Endometrial microvascular endothelial cells (primary cell): Measurements from ENCODE around the gene BGLAP. TPM values are rescaled to one million over a fixed set of nuclear protein-coding genes. Genes with fewer than 3 reads are reported as not detected.

Experiments
- in situ Hi-C: cut with HindIII; loops from 2 replicates; pipeline ENCODE4 v1.10.0; 2017; ENCODE audit warnings: low sequenced_read_pairs, low pct_unique_long_range_greater_than_20kb; ENCODE audit errors: inconsistent ontology term
- total RNA-seq: library from RNA; depleted of rRNA; stranded (reverse); fragments of >200 nt; gene quantifications from one replicate; pipeline ENCODE4 v1.2.3, GENCODE V29; 2015; ENCODE audit errors: inconsistent ontology term

Gene BGLAP
- total RNA-seq, 1 donor from 2014 or later, result not detected

- in situ Hi-C loops, result no loop called here
Measured at GRCh38 chr1:156247460-156248322, 5.7 kb downstream of the BGLAP start, which contains the start of gene PAQR6. Gene PAQR6 (minus strand): TSS chr1:156248056. CDS start chr1:156246731, 1,325 bp downstream.

GRCh38 chr1:156248323-156248683 is 6.3 kb downstream of the BGLAP start:
- in situ Hi-C loops, result no loop called here

GRCh38 chr1:156249593-156249992 is 7.6 kb downstream of the BGLAP start:
- in situ Hi-C loops, result no loop called here

- in situ Hi-C loops, result no loop called here
Measured at GRCh38 chr1:156251527-156251926, 9.5 kb downstream of the BGLAP start.

GRCh38 chr1:156253634-156254033 is 11.7 kb downstream of the BGLAP start:
- in situ Hi-C loops, result no loop called here

GRCh38 chr1:156257711-156258110 is 15.7 kb downstream of the BGLAP start:
- in situ Hi-C loops, result no loop called here

GRCh38 chr1:156258859-156259258 is 16.9 kb downstream of the BGLAP start:
- in situ Hi-C loops, result no loop called here

GRCh38 chr1:156259805-156260204 is 17.8 kb downstream of the BGLAP start:
- in situ Hi-C loops, result no loop called here

- in situ Hi-C loops, result no loop called here
Measured at GRCh38 chr1:156260896-156261295, 18.9 kb downstream of the BGLAP start.

GRCh38 chr1:156262461-156263287 is 20.7 kb downstream of the BGLAP start:
- in situ Hi-C loops, result no loop called here

- in situ Hi-C loops, result no loop called here
Measured at GRCh38 chr1:156263288-156263655, 21.3 kb downstream of the BGLAP start.

- in situ Hi-C loops, result no loop called here
Measured at GRCh38 chr1:156266051-156266450, 24.1 kb downstream of the BGLAP start.

GRCh38 chr1:156268336-156268735 is 26.4 kb downstream of the BGLAP start:
- in situ Hi-C loops, result no loop called here

- in situ Hi-C loops, result no loop called here
Measured at GRCh38 chr1:156270314-156270713, 28.3 kb downstream of the BGLAP start.

- in situ Hi-C loops, result no loop called here
Measured at GRCh38 chr1:156276532-156276931, 34.5 kb downstream of the BGLAP start.

GRCh38 chr1:156276966-156277381 is 35.0 kb downstream of the BGLAP start:
- in situ Hi-C loops, result no loop called here

- in situ Hi-C loops, result no loop called here
Measured at GRCh38 chr1:156279837-156280236, 37.9 kb downstream of the BGLAP start.

GRCh38 chr1:156281281-156281680 is 39.3 kb downstream of the BGLAP start:
- in situ Hi-C loops, result no loop called here

GRCh38 chr1:156281693-156282478 is 39.9 kb downstream of the BGLAP start:
- in situ Hi-C loops, result no loop called here
